Thoracic aorta (tissue), 2 donors: ENCODE data around the gene ROR1. TPM values are rescaled to one million over a fixed set of nuclear protein-coding genes. Genes with fewer than 3 reads are reported as not detected.

Experiments
- ATAC-seq: fragments of 150-250 bp; one replicate; pipeline ENCODE4 v1.8.0; 2017; ENCODE audit warnings: low read depth; ENCODE audit not compliant: insufficient number of reproducible peaks, low FRiP score
- DNase-seq: peaks from one replicate; pipeline ENCODE4 v3.0.0-alpha.2; 2020; ENCODE audit warnings: low spot score
- H3K27ac ChIP-seq, 2 donors: fragments of 200-600 bp; sonication (generic); 1 replicate in 1 of 2; 2 replicates in 1 of 2; pipeline ENCODE4 v1.5.1; 2016; ENCODE audit warnings: mild to moderate bottlenecking in 2 of 2, moderate library complexity in 2 of 2
- H3K27me3 ChIP-seq: fragments of 200-600 bp; sonication (generic); replicated peaks from 2 replicates; pipeline ENCODE4 v1.6.0; 2016; ENCODE audit warnings: mild to moderate bottlenecking; ENCODE audit not compliant: insufficient read depth
- H3K36me3 ChIP-seq: fragments of 200-600 bp; sonication (generic); one replicate; pipeline ENCODE4 v1.5.1; 2016
- H3K4me1 ChIP-seq, 2 donors: fragments of 200-600 bp; sonication (generic); 1 replicate in 1 of 2; 2 replicates in 1 of 2; pipeline versions ENCODE4 v1.5.1 to v1.6.0; 2016; ENCODE audit warnings: low read depth in 2 of 2, mild to moderate bottlenecking in 1 of 2; ENCODE audit not compliant: control insufficient read depth in 1 of 2
- H3K4me3 ChIP-seq: fragments of 200-600 bp; sonication (generic); 2 replicates; pipeline ENCODE4 v1.5.1; 2016; ENCODE audit warnings: mild to moderate bottlenecking
- H3K9me3 ChIP-seq: fragments of 200-600 bp; sonication (generic); 2 replicates; pipeline ENCODE4 v1.5.1; 2016
- CTCF ChIP-seq: fragments of 200-600 bp; sonication (generic); IDR thresholded peaks from one replicate; pipeline ENCODE4 v1.5.1; 2019; ENCODE audit warnings: antibody characterized with exemption
- total RNA-seq, 2 donors: library from RNA; depleted of rRNA; stranded (reverse); fragments of >200 nt; gene quantifications; one replicate each; pipeline versions ENCODE4 v1.1.0 to v1.2.3, GENCODE V29; 2016

The ROR1 gene
- total RNA-seq, 2 donors from 2014 or later = 41.2 to 51.8 TPM

DNA sequence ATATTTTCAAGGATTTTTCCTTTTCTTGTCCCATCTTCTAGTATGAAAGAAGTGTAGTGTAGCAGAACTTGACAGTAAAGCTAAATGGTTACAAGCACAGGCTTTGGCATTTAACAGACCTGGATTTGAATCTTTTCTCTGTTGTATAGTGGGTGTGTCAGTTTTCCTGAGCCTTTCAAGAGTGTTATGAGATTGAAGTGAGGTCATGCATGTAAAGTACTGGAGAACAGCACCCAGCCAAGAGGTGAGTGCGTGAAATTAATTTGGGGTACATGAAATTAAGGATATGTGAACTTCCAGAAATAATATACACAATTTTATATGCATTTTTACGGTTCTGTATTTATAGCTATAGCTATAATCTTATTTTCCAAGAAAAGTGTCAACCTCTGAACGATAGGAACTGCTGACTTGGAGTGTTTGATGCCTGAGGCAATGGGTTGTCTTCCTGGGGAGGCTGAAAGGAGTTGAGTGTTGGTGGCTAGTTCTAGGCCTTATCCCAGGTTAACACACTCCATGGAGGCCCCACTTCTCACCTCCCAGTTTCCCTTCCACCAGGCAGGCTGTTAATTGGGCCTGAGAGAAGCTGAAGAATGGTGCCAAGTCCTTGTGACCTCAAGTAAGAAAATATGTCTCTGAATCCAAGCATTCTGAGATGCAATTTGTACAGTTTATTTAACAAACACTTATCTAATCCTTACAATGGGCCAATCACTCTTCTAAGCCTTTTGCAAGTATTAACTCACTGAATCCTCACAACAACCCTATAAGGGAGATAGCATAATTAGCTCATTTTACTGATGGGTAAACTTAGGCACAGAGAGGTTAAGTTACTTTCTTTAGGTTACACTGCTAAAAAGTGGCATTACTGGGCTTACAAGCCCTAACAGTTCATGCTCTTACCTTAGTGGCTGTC is 4.4 kb downstream of the ROR1 start:
- Histone ChIP-seq H3K27ac (no peak overlapping the region), H3K4me3 (no peak overlapping the region), H3K4me1 (peaks cover 33 to 70% of the 10 kb centered on the region in 2 donors), H3K36me3 (no peaks in the 10 kb centered on the region), H3K27me3 (no peaks in the 10 kb centered on the region), H3K9me3 (no peaks in the 10 kb centered on the region)
- no peak for TF ChIP-seq CTCF
- ATAC-seq = no peak
- DNase-seq = no peak

- ATAC-seq (no peak), DNase-seq (no peak)
- Histone ChIP-seq H3K27me3 (no peaks in the 10 kb centered on the region), H3K4me1 (peaks cover 38 to 78% of the 10 kb centered on the region in 2 donors), H3K27ac (peak overlapping the region in 1 of 2 donors; percentile 37), H3K4me3 (peak overlapping the region; percentile 51), H3K36me3 (no peaks in the 10 kb centered on the region), H3K9me3 (no peaks in the 10 kb centered on the region)
- TF ChIP-seq CTCF = no peak
Measured at GRCh38 chr1:63779338-63780211, 5.8 kb downstream of the ROR1 start.

GRCh38 chr1:63780565-63780964 is 6.7 kb downstream of the ROR1 start:
- Histone ChIP-seq H3K4me3 (no peak overlapping the region), H3K9me3 (no peaks in the 10 kb centered on the region), H3K27me3 (no peaks in the 10 kb centered on the region), H3K27ac (no peak overlapping the region), H3K4me1 (peaks cover 42 to 84% of the 10 kb centered on the region in 2 donors), H3K36me3 (no peaks in the 10 kb centered on the region)
- no peak for TF ChIP-seq CTCF
- no peak for DNase-seq
- no peak for ATAC-seq

GRCh38 chr1:63782982-63783381 is 9.2 kb downstream of the ROR1 start:
- H3K27me3 ChIP-seq = no peaks in the 10 kb centered on the region
- H3K4me3 ChIP-seq = no peak overlapping the region
- DNase-seq = no peak
- TF ChIP-seq CTCF = no peak
- no peak for ATAC-seq
- H3K9me3 ChIP-seq = no peaks in the 10 kb centered on the region
- H3K4me1 ChIP-seq = peaks cover 27 to 73% of the 10 kb centered on the region in 2 donors
- no peaks in the 10 kb centered on the region for H3K36me3 ChIP-seq
- H3K27ac ChIP-seq = no peak overlapping the region

DNA sequence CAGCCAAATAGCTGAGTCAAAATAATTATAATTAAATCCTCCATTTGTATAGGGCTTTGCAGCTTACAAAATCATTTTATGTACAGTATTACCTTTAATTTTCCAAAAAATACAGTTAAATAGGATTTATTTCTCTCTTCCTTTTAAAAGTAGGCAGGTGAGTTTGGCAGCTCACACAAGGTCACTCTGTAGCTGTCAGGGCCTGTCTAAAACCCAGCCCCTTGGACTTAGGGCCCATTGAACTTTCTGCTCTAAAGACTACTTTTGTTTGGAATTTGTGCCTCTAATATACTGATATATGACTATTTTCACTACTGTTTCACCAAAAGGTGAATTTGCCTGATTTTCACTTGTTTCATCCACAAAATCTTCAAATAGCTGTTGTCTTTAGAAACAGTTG is 10.3 kb downstream of the ROR1 start:
- TF ChIP-seq CTCF = no peak
- Histone ChIP-seq H3K4me1 (peaks cover 19 to 70% of the 10 kb centered on the region in 2 donors), H3K4me3 (no peak overlapping the region), H3K27me3 (no peaks in the 10 kb centered on the region), H3K36me3 (no peaks in the 10 kb centered on the region), H3K9me3 (no peaks in the 10 kb centered on the region), H3K27ac (no peak overlapping the region)
- DNase-seq (no peak), ATAC-seq (no peak)
